Right lobe of liver (tissue), 6 donors: Measurements from ENCODE around the gene PHF2. TPM values are rescaled to one million over a fixed set of nuclear protein-coding genes. Genes with fewer than 3 reads are reported as not detected.

ENCODE experiments used
- ATAC-seq, 4 donors: fragments of 200-7000 bp; cut with Tn5 transposase; one replicate each; pipeline ENCODE4 v1.9.1; 2020; ENCODE audit warnings: mild to moderate bottlenecking in 4 of 4, moderate library complexity in 4 of 4
- DNase-seq, 3 donors: peaks; one replicate each; pipeline ENCODE4 v3.0.0-alpha.2; 2020
- H3K27ac ChIP-seq, 3 donors: fragments of 200-600 bp; one replicate each; pipeline ENCODE4 v1.8.0; 2022
- H3K27me3 ChIP-seq, 2 donors: fragments of 200-600 bp; one replicate each; pipeline ENCODE4 v1.8.0; 2022
- H3K36me3 ChIP-seq, 4 donors: fragments of 200-600 bp; sonication (generic) in 1 of 4; one replicate each; pipeline versions ENCODE4 v1.5.1 to v1.8.0; 2017 to 2022; ENCODE audit warnings: control low read depth in 1 of 4
- H3K4me1 ChIP-seq, 4 donors: fragments of 200-600 bp; sonication (generic) in 1 of 4; one replicate each; pipeline versions ENCODE4 v1.5.1 to v1.8.0; 2017 to 2022; ENCODE audit warnings: control low read depth in 1 of 4
- H3K4me3 ChIP-seq, 3 donors: fragments of 200-600 bp; one replicate each; pipeline ENCODE4 v1.8.0; 2022
- H3K9me3 ChIP-seq, 4 donors: fragments of 200-600 bp; sonication (generic) in 1 of 4; one replicate each; pipeline versions ENCODE4 v1.5.1 to v1.8.0; 2017 to 2022; ENCODE audit warnings: control low read depth in 1 of 4
- CTCF ChIP-seq, 4 donors: fragments of 200-600 bp in 3 of 4; fragments of 450-650 bp in 1 of 4; IDR thresholded peaks; one replicate each; pipeline versions ENCODE4 v1.5.1 to v1.8.0; 2016 to 2022; ENCODE audit warnings: antibody characterized with exemption in 4 of 4, mild to moderate bottlenecking in 2 of 4
- POLR2A ChIP-seq: fragments of 450-650 bp; IDR thresholded peaks from one replicate; pipeline ENCODE4 v1.6.1; 2017; ENCODE audit warnings: antibody characterized with exemption, mild to moderate bottlenecking
- WGBS: methylation state at CpG from one replicate; pipeline ENCODE4 v1.1.6; 2018; ENCODE audit warnings: low coverage, low lambda C conversion rate; ENCODE audit not compliant: insufficient coverage; ENCODE audit errors: missing lambda C conversion rate; 5-methylcytosine and 5-hydroxymethylcytosine counted together
- intact Hi-C, 2 donors: fragments of 100-400 bp; cut with DNase I; formaldehyde crosslinking; loops; one replicate each; pipeline versions ENCODE4 v1.11.2 to v1.14.1; 2022
- total RNA-seq, 6 experiments: library from RNA; depleted of rRNA in 2 of 6; stranded (reverse); fragments of >200 nt in 2 of 6; fragmentation: NEBNext Ultra II Directional in 3 of 6; extraction: Animal tissue kit (Norgen Biotek cat#: 25700) in 3 of 6; gene quantifications; one replicate each; pipeline versions ENCODE4 v1.1.0 to v1.2.4, GENCODE V29; 2016 to 2023
- donor health status: DM: no; HTN: yes; CAD: no.
- donor health status: DM: no; HTN: no; CAD: no.
- donor health status: DM: no; HTN: no; CAD: no.
- donor health status: DM: no; HTN: yes; CAD: no.
- donor health status: DM: no; HTN: yes; CAD: no.

Gene PHF2
- total RNA-seq, 6 experiments from 2014 or later: 6.3 to 8.5 (median 6.8) TPM

GRCh38 chr9:93659837-93660177, 83.4 kb downstream of the PHF2 start:
- H3K9me3 ChIP-seq: no peaks in the 10 kb centered on the region
- H3K36me3 ChIP-seq: peaks cover 0 to 13% (median under 1%) of the 10 kb centered on the region in 4 donors
- intact Hi-C loops: no loop called here
- WGBS: no CpG with 5 or more reads among the region's 4 CpGs
- no peak overlapping the region for H3K4me3 ChIP-seq
- ATAC-seq: no peak
- no peak for TF ChIP-seq POLR2A
- TF ChIP-seq CTCF (IDR thresholded peaks at IDR 0.05): no peak
- DNase-seq: peak in 2 of 3 donors; percentile 8 to 25
- H3K4me1 ChIP-seq: no peaks in the 10 kb centered on the region
- H3K27me3 ChIP-seq: no peaks in the 10 kb centered on the region
- no peak overlapping the region for H3K27ac ChIP-seq

- peak in 2 of 3 donors; percentile 7 to 29 for DNase-seq
- Histone ChIP-seq H3K27ac (no peak overlapping the region), H3K36me3 (peaks cover 0 to 9% (median 0%) of the 10 kb centered on the region in 4 donors), H3K4me1 (no peaks in the 10 kb centered on the region), H3K9me3 (no peaks in the 10 kb centered on the region), H3K4me3 (no peak overlapping the region), H3K27me3 (no peaks in the 10 kb centered on the region)
- ATAC-seq: no peak
- TF ChIP-seq CTCF (IDR thresholded peaks at IDR 0.05): no peak
- no peak for TF ChIP-seq POLR2A
- WGBS: 100% methylated on average over 1 of the region's 5 CpGs
- intact Hi-C loops: no loop called here
Measured at GRCh38 chr9:93660352-93661046, 84.1 kb downstream of the PHF2 start.

GRCh38 chr9:93661591-93661990, 85.2 kb downstream of the PHF2 start:
- Histone ChIP-seq H3K27me3 (no peaks in the 10 kb centered on the region), H3K27ac (no peak overlapping the region), H3K36me3 (peaks cover 0 to 9% (median 3%) of the 10 kb centered on the region in 4 donors), H3K9me3 (no peaks in the 10 kb centered on the region), H3K4me1 (no peaks in the 10 kb centered on the region), H3K4me3 (no peak overlapping the region)
- ATAC-seq (no peak), DNase-seq (no peak)
- intact Hi-C loops: no loop called here
- TF ChIP-seq POLR2A (no peak), CTCF (IDR thresholded peaks at IDR 0.05) (no peak)
- WGBS: 87% methylated on average over 1 of the region's 1 CpG

- Histone ChIP-seq H3K9me3 (no peaks in the 10 kb centered on the region), H3K4me3 (no peak overlapping the region), H3K36me3 (peaks cover 0 to 13% (median 3%) of the 10 kb centered on the region in 4 donors), H3K27ac (no peak overlapping the region), H3K27me3 (no peaks in the 10 kb centered on the region), H3K4me1 (no peaks in the 10 kb centered on the region)
- WGBS: 97% methylated on average over 4 of the region's 4 CpGs
- DNase-seq: no peak
- ATAC-seq: no peak
- intact Hi-C loops: no loop called here
- TF ChIP-seq CTCF (IDR thresholded peaks at IDR 0.05) (no peak), POLR2A (no peak)
Measured at GRCh38 chr9:93662016-93662638, 85.7 kb downstream of the PHF2 start.
